H9 (cell line): ENCODE data around the gene HSPBP1. TPM values are rescaled to one million over a fixed set of nuclear protein-coding genes. Genes with fewer than 3 reads are reported as not detected.

Experiments
- DNase-seq: peaks from one replicate; pipeline ENCODE4 v3.0.0-alpha.2; 2017
- H2AFZ ChIP-seq: one replicate; pipeline ENCODE4 v1.6.1; 2013; ENCODE audit warnings: mild to moderate bottlenecking, low read length, control low read depth, moderate library complexity
- H2AK5ac ChIP-seq: 2 replicates; pipeline ENCODE4 v1.6.1; 2013; ENCODE audit warnings: low read length, control low read depth, mixed read lengths; ENCODE audit not compliant: insufficient read length
- H2BK120ac ChIP-seq: one replicate; pipeline ENCODE4 v1.6.1; 2013; ENCODE audit warnings: low read depth, mild to moderate bottlenecking, low read length, control low read depth, inconsistent platforms; ENCODE audit not compliant: poor library complexity, severe bottlenecking
- H2BK12ac ChIP-seq: 2 replicates; pipeline ENCODE4 v1.6.1; 2013; ENCODE audit warnings: low read length, control low read depth, mixed read lengths, low read depth; ENCODE audit not compliant: insufficient read length
- H2BK15ac ChIP-seq: 2 replicates; pipeline ENCODE4 v1.6.1; 2013; ENCODE audit warnings: low read depth, low read length, control low read depth
- H2BK20ac ChIP-seq: one replicate; pipeline ENCODE4 v1.6.1; 2013; ENCODE audit warnings: low read depth, mild to moderate bottlenecking, low read length, control low read depth, inconsistent platforms; ENCODE audit not compliant: poor library complexity, severe bottlenecking
- H2BK5ac ChIP-seq: 2 replicates; pipeline ENCODE4 v1.6.1; 2013; ENCODE audit warnings: low read length, control low read depth, mixed read lengths; ENCODE audit not compliant: insufficient read length
- H3K14ac ChIP-seq: 2 replicates; pipeline ENCODE4 v1.6.1; 2013; ENCODE audit warnings: low read length, control low read depth; ENCODE audit not compliant: insufficient read depth
- H3K18ac ChIP-seq: 2 replicates; pipeline ENCODE4 v1.6.1; 2013; ENCODE audit warnings: low read depth, mild to moderate bottlenecking, mixed read lengths, low read length, control low read depth; ENCODE audit not compliant: insufficient read length
- H3K23ac ChIP-seq: 2 replicates; pipeline ENCODE4 v1.6.1; 2013; ENCODE audit warnings: low read length, control low read depth, mixed read lengths, low read depth; ENCODE audit not compliant: insufficient read length
- H3K23me2 ChIP-seq: 2 replicates; pipeline ENCODE4 v1.6.1; 2013; ENCODE audit warnings: low read depth, mild to moderate bottlenecking, mixed read lengths, low read length, control low read depth; ENCODE audit not compliant: insufficient read length, poor library complexity, severe bottlenecking
- H3K27ac ChIP-seq: 2 replicates; pipeline ENCODE4 v1.5.1; 2013; ENCODE audit warnings: low read length, control low read depth, mixed read lengths, low read depth; ENCODE audit not compliant: insufficient read length
- H3K27me3 ChIP-seq: 2 replicates; pipeline ENCODE4 v1.6.1; 2013; ENCODE audit warnings: low read length, control low read depth, inconsistent platforms; ENCODE audit not compliant: insufficient read depth
- H3K4ac ChIP-seq: 2 replicates; pipeline ENCODE4 v1.6.1; 2013; ENCODE audit warnings: low read depth, mild to moderate bottlenecking, control low read depth, inconsistent platforms, low read length, moderate library complexity
- H3K4me1 ChIP-seq: 2 replicates; pipeline ENCODE4 v1.6.1; 2013; ENCODE audit warnings: low read length, control low read depth, inconsistent platforms; ENCODE audit not compliant: insufficient read depth
- H3K4me2 ChIP-seq: 2 replicates; pipeline ENCODE4 v1.6.1; 2013; ENCODE audit warnings: low read length, control low read depth, mixed read lengths; ENCODE audit not compliant: insufficient read length, insufficient read depth
- H3K56ac ChIP-seq: 2 replicates; pipeline ENCODE4 v1.6.1; 2013; ENCODE audit warnings: low read depth, mild to moderate bottlenecking, mixed read lengths, low read length, control low read depth; ENCODE audit not compliant: insufficient read length
- H3K79me1 ChIP-seq: 2 replicates; pipeline ENCODE4 v1.6.1; 2013; ENCODE audit warnings: low read depth, mild to moderate bottlenecking, moderate library complexity, low read length, control low read depth, inconsistent platforms; ENCODE audit not compliant: insufficient read depth, poor library complexity, severe bottlenecking
- H3K79me2 ChIP-seq: 2 replicates; pipeline ENCODE4 v1.6.1; 2013; ENCODE audit warnings: low read length, control low read depth, inconsistent platforms; ENCODE audit not compliant: insufficient read depth
- H3K9ac ChIP-seq: 2 replicates; pipeline ENCODE4 v1.6.1; 2013; ENCODE audit warnings: low read length, control low read depth, mixed read lengths; ENCODE audit not compliant: insufficient read length; ENCODE audit errors: extremely low read depth
- H3K9me3 ChIP-seq: one replicate; pipeline ENCODE4 v1.6.1; 2013; ENCODE audit warnings: low read depth, low read length, inconsistent platforms; ENCODE audit not compliant: control insufficient read depth
- H3T11ph ChIP-seq: one replicate; pipeline ENCODE4 v1.6.1; 2013; ENCODE audit warnings: mild to moderate bottlenecking, low read length, control low read depth, inconsistent platforms
- H4K20me1 ChIP-seq: one replicate; pipeline ENCODE4 v1.6.1; 2013; ENCODE audit not compliant: control insufficient read depth, insufficient read length, insufficient read depth
- H4K5ac ChIP-seq: 2 replicates; pipeline ENCODE4 v1.6.1; 2013; ENCODE audit warnings: low read depth, mild to moderate bottlenecking, mixed read lengths, low read length, control low read depth; ENCODE audit not compliant: insufficient read length
- H4K8ac ChIP-seq: replicated peaks from 2 replicates; pipeline ENCODE4 v1.6.1; 2013; ENCODE audit warnings: low read length, control low read depth, mixed read lengths, low read depth; ENCODE audit not compliant: insufficient read length
- H4K91ac ChIP-seq: 2 replicates; pipeline ENCODE4 v1.6.1; 2013; ENCODE audit warnings: low read depth, mild to moderate bottlenecking, moderate library complexity, mixed read lengths, low read length, control low read depth; ENCODE audit not compliant: insufficient read length
- H3K27ac Mint-ChIP-seq, 3 experiments: 2 replicates in 2 of 3; 3 replicates in 1 of 3; pipeline ENCODE4 v1.8.0; 2020 to 2021; ENCODE audit warnings: mixed read lengths in 3 of 3, mild to moderate bottlenecking in 1 of 3, moderate library complexity in 1 of 3
- H3K27me3 Mint-ChIP-seq: 2 replicates; pipeline ENCODE4 v1.8.0; 2021; ENCODE audit warnings: low read depth, mild to moderate bottlenecking, moderate library complexity, mixed read lengths
- H3K36me3 Mint-ChIP-seq, 3 experiments: 2 replicates in 2 of 3; 3 replicates in 1 of 3; pipeline ENCODE4 v1.8.0; 2020 to 2021; ENCODE audit warnings: low read depth in 3 of 3, mixed read lengths in 3 of 3; ENCODE audit not compliant: insufficient read depth in 1 of 3
- H3K4me1 Mint-ChIP-seq, 2 experiments: 2 replicates each; pipeline ENCODE4 v1.8.0; 2020; ENCODE audit warnings: mixed read lengths in 2 of 2
- H3K4me3 Mint-ChIP-seq, 2 experiments: 2 replicates in 1 of 2; 3 replicates in 1 of 2; pipeline ENCODE4 v1.8.0; 2020 to 2021; ENCODE audit warnings: mild to moderate bottlenecking in 2 of 2, mixed read lengths in 2 of 2, moderate library complexity in 1 of 2
- H3K9me3 Mint-ChIP-seq, 2 experiments: 2 replicates in 1 of 2; 3 replicates in 1 of 2; pipeline ENCODE4 v1.8.0; 2020; ENCODE audit warnings: mild to moderate bottlenecking in 2 of 2, mixed read lengths in 2 of 2, moderate library complexity in 1 of 2
- WGBS: extraction: QIAGEN DNeasy Blood & Tissue Kit; methylation state at CpG from one replicate; pipeline ENCODE4 v1.1.7; 2013; ENCODE audit warnings: missing lambda C conversion rate, low lambda C conversion rate, mixed read lengths; ENCODE audit not compliant: insufficient read length; ENCODE audit errors: extremely low coverage; 5-methylcytosine and 5-hydroxymethylcytosine counted together
- total RNA-seq: library from RNA; stranded (reverse); gene quantifications from 2 replicates; pipeline ENCODE4 v1.2.1, GENCODE V29; 2021
- TF ChIP-seq, protein P1 (sequence below): fragments of 200-600 bp; sonication (generic); conservative IDR thresholded peaks from 3 replicates; pipeline ENCODE4 v1.8.0; 2021; ENCODE audit warnings: antibody characterized with exemption, mild to moderate bottlenecking

The HSPBP1 gene
- total RNA-seq, 1 experiment from 2014 or later, result 47.4 TPM

DNA sequence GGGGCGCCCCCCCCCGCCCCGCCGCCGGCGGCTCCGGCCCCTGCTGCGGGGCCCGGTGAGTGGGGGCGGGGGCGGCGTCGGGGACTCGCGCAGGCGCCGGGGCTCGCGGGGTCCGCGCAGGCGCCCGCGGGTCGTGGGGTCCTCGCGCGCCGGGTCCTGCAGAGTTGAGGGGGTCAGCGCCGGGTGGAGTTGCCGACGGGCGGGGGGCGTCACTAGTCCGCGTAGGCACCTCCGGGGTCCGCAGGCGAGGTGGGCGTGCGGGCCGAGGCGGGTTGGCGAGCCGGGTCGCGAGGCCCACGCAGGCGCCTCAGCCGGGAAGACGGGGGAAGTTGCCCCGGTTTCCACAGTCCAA lies 21.5 kb downstream of the HSPBP1 start:
- Histone ChIP-seq H2BK12ac (no peak overlapping the region), H3K14ac (peak overlapping the region; percentile 47; the same call in 1 of the 2 replicates), H3K4ac (no peak overlapping the region), H3K9me3 (no peaks in the 10 kb centered on the region), H4K20me1 (peaks cover 3% of the 10 kb centered on the region), H3T11ph (no peak overlapping the region), H3K9ac (peak overlapping the region; percentile 72), H3K23ac (no peak overlapping the region), H2AFZ (no peak overlapping the region), H3K27ac (no peak overlapping the region), H4K8ac (no peak overlapping the region), H2AK5ac (no peak overlapping the region), H3K23me2 (peaks cover 9% of the 10 kb centered on the region), H3K56ac (no peak overlapping the region), H3K4me2 (peak overlapping the region; percentile 80), H3K79me1 (peaks cover 16% of the 10 kb centered on the region), H2BK5ac (no peak overlapping the region), H4K91ac (no peak overlapping the region), H3K4me1 (peaks cover 12% of the 10 kb centered on the region; the same call in 1 of the 2 replicates), H3K18ac (peak overlapping the region; percentile 11), H3K79me2 (peaks cover 39% of the 10 kb centered on the region; the same call in 1 of the 2 replicates), H3K27me3 (no peaks in the 10 kb centered on the region), H4K5ac (no peak overlapping the region), H2BK15ac (no peak overlapping the region), H2BK20ac (no peak overlapping the region), H2BK120ac (no peak overlapping the region)
- no peak for DNase-seq
- peaks cover 5 to 10% (median 9%) of the 10 kb centered on the region in 3 experiments for H3K36me3 Mint-ChIP-seq
- H3K9me3 Mint-ChIP-seq, result no peaks in the 10 kb centered on the region
- WGBS, result no CpG with 5 or more reads among the region's 53 CpGs
- peak overlapping the region; percentile 90 to 97 for H3K4me3 Mint-ChIP-seq
- H3K27me3 Mint-ChIP-seq, result no peaks in the 10 kb centered on the region; the same call in 1 of the 2 replicates
- H3K4me1 Mint-ChIP-seq, result peaks cover 43 to 54% of the 10 kb centered on the region in 2 experiments
- no peak overlapping the region for H3K27ac Mint-ChIP-seq
- TF ChIP-seq, protein P1, sequence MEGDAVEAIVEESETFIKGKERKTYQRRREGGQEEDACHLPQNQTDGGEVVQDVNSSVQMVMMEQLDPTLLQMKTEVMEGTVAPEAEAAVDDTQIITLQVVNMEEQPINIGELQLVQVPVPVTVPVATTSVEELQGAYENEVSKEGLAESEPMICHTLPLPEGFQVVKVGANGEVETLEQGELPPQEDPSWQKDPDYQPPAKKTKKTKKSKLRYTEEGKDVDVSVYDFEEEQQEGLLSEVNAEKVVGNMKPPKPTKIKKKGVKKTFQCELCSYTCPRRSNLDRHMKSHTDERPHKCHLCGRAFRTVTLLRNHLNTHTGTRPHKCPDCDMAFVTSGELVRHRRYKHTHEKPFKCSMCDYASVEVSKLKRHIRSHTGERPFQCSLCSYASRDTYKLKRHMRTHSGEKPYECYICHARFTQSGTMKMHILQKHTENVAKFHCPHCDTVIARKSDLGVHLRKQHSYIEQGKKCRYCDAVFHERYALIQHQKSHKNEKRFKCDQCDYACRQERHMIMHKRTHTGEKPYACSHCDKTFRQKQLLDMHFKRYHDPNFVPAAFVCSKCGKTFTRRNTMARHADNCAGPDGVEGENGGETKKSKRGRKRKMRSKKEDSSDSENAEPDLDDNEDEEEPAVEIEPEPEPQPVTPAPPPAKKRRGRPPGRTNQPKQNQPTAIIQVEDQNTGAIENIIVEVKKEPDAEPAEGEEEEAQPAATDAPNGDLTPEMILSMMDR, result no peak
